Endothelial cell of umbilical vein (primary cell): Measurements from ENCODE around the gene SPINT1. TPM values are rescaled to one million over a fixed set of nuclear protein-coding genes. Genes with fewer than 3 reads are reported as not detected.

Source experiments
- BruUV-seq: library from RNA; stranded (reverse); fragments of 400-500 nt; replicated peaks from 2 replicates; lab custom pipeline; 2021; lab: Mats Ljungman, UMichigan
- CTCF ChIA-PET: fragments of 300-600, 350-600 bp; sonication (Branson Sonifier 250); formaldehyde crosslinking; loops from one replicate; lab custom pipeline; 2021; ENCODE audit warnings: antibody characterized with exemption, inconsistent platforms; lab: Charles Lee
- POLR2A ChIA-PET: fragments of 300-600, 350-600 bp; sonication (Branson Sonifier 250); formaldehyde crosslinking; loops from one replicate; lab custom pipeline; 2021; ENCODE audit warnings: antibody characterized with exemption, inconsistent platforms; lab: Charles Lee
- DNase-seq: peaks from one replicate; pipeline ENCODE4 v3.0.0-alpha.2; 2011; ENCODE audit warnings: low read depth, low spot score
- FAIRE-seq: peaks from 2 replicates; lab custom pipeline; 2011; peaks lifted over from hg19 to GRCh38; lab: Jason Lieb, UNC
- H2AFZ ChIP-seq: 2 replicates; pipeline ENCODE4 v1.6.0; 2012; ENCODE audit warnings: low read depth, low read length, control low read depth, inconsistent platforms
- H3K27ac ChIP-seq: 2 replicates; pipeline ENCODE4 v1.5.1; 2011; ENCODE audit warnings: low read depth, mild to moderate bottlenecking, control low read depth, low read length, moderate library complexity; ENCODE audit not compliant: insufficient read depth
- H3K27me3 ChIP-seq, 2 experiments: 2 replicates each; pipeline versions ENCODE4 v1.6.0 to v1.6.1; 2011; ENCODE audit warnings: low read length in 2 of 2, mixed read lengths in 1 of 2; ENCODE audit not compliant: control insufficient read depth in 2 of 2, insufficient read depth in 2 of 2
- H3K36me3 ChIP-seq, 2 experiments: 2 replicates in 1 of 2; 3 replicates in 1 of 2; pipeline ENCODE4 v1.5.1; 2011; ENCODE audit warnings: low read length in 2 of 2, mild to moderate bottlenecking in 1 of 2, moderate library complexity in 1 of 2; ENCODE audit not compliant: control insufficient read depth in 2 of 2, insufficient read depth in 2 of 2; ENCODE audit errors: extremely low read depth in 1 of 2
- H3K4me1 ChIP-seq: 3 replicates; pipeline ENCODE4 v1.5.1; 2011; ENCODE audit warnings: mild to moderate bottlenecking, low read length; ENCODE audit not compliant: control insufficient read depth, insufficient read depth; ENCODE audit errors: extremely low read depth
- H3K4me2 ChIP-seq: 2 replicates; pipeline ENCODE4 v1.6.1; 2011; ENCODE audit warnings: low read length, control low read depth, mixed read lengths; ENCODE audit not compliant: insufficient read depth
- H3K4me3 ChIP-seq, 3 experiments: fragments of 200-600 bp in 1 of 3; sonication (generic), shearing (Covaris generic) in 1 of 3; replicated peaks in 1 of 3; 2 replicates each; pipeline ENCODE4 v1.5.1; 2011 to 2016; ENCODE audit warnings: control low read depth in 3 of 3, low read length in 3 of 3, mild to moderate bottlenecking in 2 of 3, inconsistent platforms in 1 of 3, low read depth in 1 of 3, moderate library complexity in 1 of 3; ENCODE audit not compliant: insufficient read depth in 1 of 3
- H3K79me2 ChIP-seq: 2 replicates; pipeline ENCODE4 v1.6.0; 2012; ENCODE audit warnings: low read length, inconsistent platforms; ENCODE audit not compliant: control insufficient read depth, insufficient read depth
- H3K9ac ChIP-seq: replicated peaks from 2 replicates; pipeline ENCODE3; 2011; ENCODE audit warnings: low read length, control low read depth; ENCODE audit not compliant: insufficient read depth; ENCODE audit errors: extremely low read depth
- H3K9me1 ChIP-seq: replicated peaks from 3 replicates; pipeline ENCODE4 v1.6.0; 2011; ENCODE audit warnings: mild to moderate bottlenecking, low read length; ENCODE audit not compliant: control insufficient read depth, insufficient read depth; ENCODE audit errors: extremely low read depth
- H3K9me3 ChIP-seq: replicated peaks from 2 replicates; pipeline ENCODE4 v1.5.1; 2012; ENCODE audit warnings: low read length, inconsistent platforms; ENCODE audit not compliant: control insufficient read depth, insufficient read depth
- H4K20me1 ChIP-seq: replicated peaks from 2 replicates; pipeline ENCODE3; 2011; ENCODE audit warnings: mild to moderate bottlenecking, low read length; ENCODE audit not compliant: control insufficient read depth, insufficient read depth; ENCODE audit errors: extremely low read depth
- CTCF ChIP-seq, 2 donors: IDR thresholded peaks; 1 replicate in 1 of 2; 2 replicates in 1 of 2; pipeline ENCODE4 v1.5.1; 2011; ENCODE audit warnings: low read length in 2 of 2, mild to moderate bottlenecking in 2 of 2, moderate library complexity in 2 of 2, control low read depth in 1 of 2, inconsistent platforms in 1 of 2, low read depth in 1 of 2; ENCODE audit not compliant: insufficient read depth in 1 of 2; ENCODE audit errors: extremely low read depth in 1 of 2
- FOS ChIP-seq: IDR thresholded peaks from 2 replicates; pipeline ENCODE4 v1.6.1; 2011; ENCODE audit warnings: mild to moderate bottlenecking, low read length, moderate library complexity, borderline replicate concordance; ENCODE audit not compliant: insufficient read depth
- POLR2A ChIP-seq: IDR thresholded peaks from 2 replicates; pipeline ENCODE4 v1.6.1; 2012; ENCODE audit warnings: low read depth, mild to moderate bottlenecking, control low read depth, low read length
- POLR2AphosphoS5 ChIP-seq: IDR thresholded peaks from 2 replicates; pipeline ENCODE4 v1.6.1; 2012; ENCODE audit warnings: low read depth, mild to moderate bottlenecking, control low read depth, low read length, moderate library complexity; ENCODE audit not compliant: insufficient read depth
- dilution Hi-C: fragments of 300-500 bp; cut with MboI; formaldehyde crosslinking; loops from one replicate; pipeline ENCODE4 v1.15.0; 2019; ENCODE audit warnings: low sequenced_read_pairs; ENCODE audit not compliant: extremely low pct_ligation_motif_present
- intact Hi-C: fragments of 100-400 bp; cut with micrococcal nuclease; formaldehyde crosslinking; loops from one replicate; pipeline ENCODE4 v1.10.0; 2022
- polyA plus RNA-seq, 4 experiments: library from polyadenylated mRNA; depleted of rRNA in 3 of 4; stranded (reverse) in 3 of 4; unstranded in 1 of 4; fragments of >200 nt; gene quantifications; 2 replicates each; pipeline versions ENCODE4 v1.2.1 to v1.2.3, GENCODE V29; 2011 to 2012; ENCODE audit warnings: missing spikeins in 1 of 4
- total RNA-seq: library from RNA; stranded (reverse); gene quantifications from 2 replicates; pipeline ENCODE4 v1.2.3, GENCODE V29; 2021

The SPINT1 gene
- total and polyA plus RNA-seq, 2 donors (not counting 3 experiments of a cell fraction or from before 2014, with no cell fraction given) = 4.1 to 4.2 TPM

- peak overlapping the region; percentile 91 for H3K9ac ChIP-seq
- no peaks in the 10 kb centered on the region for H3K27me3 ChIP-seq
- H3K4me1 ChIP-seq = peaks cover 14% of the 10 kb centered on the region
- CTCF ChIA-PET = interaction anchor here (0.6 to 3.7 kb wide), 53 partner anchors 9 to 452 kb away, joined by 3 to 251 read pairs (median 5); partner anchors contain the start of genes C15orf62, CHAC1, DNAJC17 and KNL1
- peak overlapping the region; percentile 70 for H2AFZ ChIP-seq
- no peaks in the 10 kb centered on the region for H3K9me3 ChIP-seq
- dilution Hi-C loops (no loop called here), intact Hi-C loops (loop anchor here (1.0 to 10.0 kb wide), 10 partner anchors 38 to 376 kb away; partner anchors contain the start of genes CCDC32, KNL1, RMDN3 and RPUSD2)
- peak overlapping the region; percentile 86 for H3K27ac ChIP-seq
- H3K79me2 ChIP-seq = peaks cover 18% of the 10 kb centered on the region
- peaks cover 3 to 13% of the 10 kb centered on the region in 2 experiments for H3K36me3 ChIP-seq
- peak overlapping the region; percentile 69 for H3K4me2 ChIP-seq
- TSS peak; percentile 84 for BruUV-seq
- DNase-seq (peak; percentile 73), FAIRE-seq (peak; percentile 47)
- no peaks in the 10 kb centered on the region for H3K9me1 ChIP-seq
- peak overlapping the region; percentile 86 to 91 (median 88) for H3K4me3 ChIP-seq
- POLR2A ChIA-PET = interaction anchor here (0.6 to 1.4 kb wide), 4 partner anchors 36 to 383 kb away, joined by 3 to 9 read pairs (median 4); partner anchors contain the start of gene CHAC1
- TF ChIP-seq FOS = no peak
- TF ChIP-seq POLR2AphosphoS5 = no peak
- TF ChIP-seq POLR2A = peak; percentile 25
- TF ChIP-seq CTCF (IDR thresholded peaks at IDR 0.05; ENCODE audit: extremely low read depth in 1 of 2, insufficient read depth in 1 of 2, low read depth in 1 of 2, low read length in 2 of 2) = peak; percentile 64 to 74
- no peaks in the 10 kb centered on the region for H4K20me1 ChIP-seq
Measured at GRCh38 chr15:40894681-40895448, 51.0 kb downstream of the SPINT1 start.
